ENCODE results near the gene SLC25A6. TPM values are rescaled to one million over a fixed set of nuclear protein-coding genes. Genes with fewer than 3 reads are reported as not detected.

The SLC25A6 gene
- total RNA-seq, 1 experiment from 2014 or later = 553 TPM

DNA sequence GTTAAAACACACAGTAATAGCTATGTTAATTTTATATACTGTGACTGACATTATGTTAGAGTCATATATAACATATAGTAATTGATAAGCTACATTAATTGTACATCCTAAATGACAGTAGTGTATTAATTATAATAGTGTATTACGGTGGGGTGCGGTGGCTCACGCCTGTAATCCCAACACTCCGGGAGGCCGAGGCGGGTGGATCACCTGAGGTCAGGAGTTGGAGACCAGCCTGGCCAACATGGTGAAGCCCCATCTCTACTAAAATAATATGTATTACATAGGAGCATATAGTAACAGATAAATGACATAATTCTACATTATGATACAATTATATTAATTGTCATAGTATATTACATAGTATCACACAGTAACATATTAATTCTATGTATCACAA is 48.6 kb upstream of the SLC25A6 start:
- no peak overlapping the region for H3K9ac ChIP-seq (ENCODE audit: extremely low read depth, insufficient read length, low read length)
- H3K79me2 ChIP-seq (ENCODE audit: insufficient read depth, low read length) = peaks cover 8% of the 10 kb centered on the region; the same call in 1 of the 2 replicates
- H2AK5ac ChIP-seq (ENCODE audit: insufficient read length, low read length) = no peak overlapping the region
- H3K79me1 ChIP-seq (ENCODE audit: insufficient read depth, low read depth, low read length, poor library complexity, severe bottlenecking) = no peaks in the 10 kb centered on the region
- TF ChIP-seq, protein P1, sequence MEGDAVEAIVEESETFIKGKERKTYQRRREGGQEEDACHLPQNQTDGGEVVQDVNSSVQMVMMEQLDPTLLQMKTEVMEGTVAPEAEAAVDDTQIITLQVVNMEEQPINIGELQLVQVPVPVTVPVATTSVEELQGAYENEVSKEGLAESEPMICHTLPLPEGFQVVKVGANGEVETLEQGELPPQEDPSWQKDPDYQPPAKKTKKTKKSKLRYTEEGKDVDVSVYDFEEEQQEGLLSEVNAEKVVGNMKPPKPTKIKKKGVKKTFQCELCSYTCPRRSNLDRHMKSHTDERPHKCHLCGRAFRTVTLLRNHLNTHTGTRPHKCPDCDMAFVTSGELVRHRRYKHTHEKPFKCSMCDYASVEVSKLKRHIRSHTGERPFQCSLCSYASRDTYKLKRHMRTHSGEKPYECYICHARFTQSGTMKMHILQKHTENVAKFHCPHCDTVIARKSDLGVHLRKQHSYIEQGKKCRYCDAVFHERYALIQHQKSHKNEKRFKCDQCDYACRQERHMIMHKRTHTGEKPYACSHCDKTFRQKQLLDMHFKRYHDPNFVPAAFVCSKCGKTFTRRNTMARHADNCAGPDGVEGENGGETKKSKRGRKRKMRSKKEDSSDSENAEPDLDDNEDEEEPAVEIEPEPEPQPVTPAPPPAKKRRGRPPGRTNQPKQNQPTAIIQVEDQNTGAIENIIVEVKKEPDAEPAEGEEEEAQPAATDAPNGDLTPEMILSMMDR (conservative IDR thresholded peaks at IDR 0.05) = no peak
- H2AFZ ChIP-seq (ENCODE audit: low read length) = no peak overlapping the region
- H3K18ac ChIP-seq (ENCODE audit: insufficient read length, low read depth, low read length) = no peak overlapping the region
- no peaks in the 10 kb centered on the region for H4K20me1 ChIP-seq (ENCODE audit: control insufficient read depth, insufficient read depth, insufficient read length)
- Mint-ChIP-seq H3K27ac (no peak overlapping the region), H3K27me3 (ENCODE audit: low read depth) (peaks cover 2% of the 10 kb centered on the region), H3K36me3 (ENCODE audit: insufficient read depth in 1 of 3, low read depth in 3 of 3) (peaks cover 57 to 76% (median 74%) of the 10 kb centered on the region in 3 experiments), H3K4me1 (no peaks in the 10 kb centered on the region), H3K4me3 (no peak overlapping the region), H3K9me3 (peaks cover 17 to 19% of the 10 kb centered on the region in 2 experiments)
- H2BK20ac ChIP-seq (ENCODE audit: low read depth, low read length, poor library complexity, severe bottlenecking) = no peak overlapping the region
- no peak overlapping the region for H3K4ac ChIP-seq (ENCODE audit: low read depth, low read length)
- no peak overlapping the region for H3K27ac ChIP-seq (ENCODE audit: insufficient read length, low read depth, low read length)
- no peak overlapping the region for H3K23ac ChIP-seq (ENCODE audit: insufficient read length, low read depth, low read length)
- H3K23me2 ChIP-seq (ENCODE audit: insufficient read length, low read depth, low read length, poor library complexity, severe bottlenecking) = no peaks in the 10 kb centered on the region
- no peak for DNase-seq
- WGBS (ENCODE audit: extremely low coverage, insufficient read length, low lambda C conversion rate) = no CpG with 5 or more reads among the region's 6 CpGs
- no peak overlapping the region for H3K14ac ChIP-seq (ENCODE audit: insufficient read depth, low read length)
- H3K4me1 ChIP-seq (ENCODE audit: insufficient read depth, low read length) = no peaks in the 10 kb centered on the region
- H3K27me3 ChIP-seq (ENCODE audit: insufficient read depth, low read length) = no peaks in the 10 kb centered on the region
- no peak overlapping the region for H2BK12ac ChIP-seq (ENCODE audit: insufficient read length, low read depth, low read length)
- H4K5ac ChIP-seq (ENCODE audit: insufficient read length, low read depth, low read length) = no peak overlapping the region
- H2BK120ac ChIP-seq (ENCODE audit: low read depth, low read length, poor library complexity, severe bottlenecking) = no peak overlapping the region
- no peak overlapping the region for H3K56ac ChIP-seq (ENCODE audit: insufficient read length, low read depth, low read length)
- H3K9me3 ChIP-seq (ENCODE audit: control insufficient read depth, low read depth, low read length) = no peaks in the 10 kb centered on the region
- H3T11ph ChIP-seq (ENCODE audit: low read length) = no peak overlapping the region
- no peak overlapping the region for H4K91ac ChIP-seq (ENCODE audit: insufficient read length, low read depth, low read length)
- no peak overlapping the region for H2BK15ac ChIP-seq (ENCODE audit: low read depth, low read length)
- no peak overlapping the region for H4K8ac ChIP-seq (replicated peaks; ENCODE audit: insufficient read length, low read depth, low read length)
- no peak overlapping the region for H3K4me2 ChIP-seq (ENCODE audit: insufficient read depth, insufficient read length, low read length)
- no peak overlapping the region for H2BK5ac ChIP-seq (ENCODE audit: insufficient read length, low read length)

All from H9 (cell line).